ENCODE results near the gene MOB1A. TPM values are rescaled to one million over a fixed set of nuclear protein-coding genes. Genes with fewer than 3 reads are reported as not detected.

MOB1A gene
- total and polyA plus RNA-seq, 10 of the 15 experiments (the other 5 are each of a cell fraction or from before 2014, with no cell fraction given), result 41.2 to 232 (median 172) TPM

DNA sequence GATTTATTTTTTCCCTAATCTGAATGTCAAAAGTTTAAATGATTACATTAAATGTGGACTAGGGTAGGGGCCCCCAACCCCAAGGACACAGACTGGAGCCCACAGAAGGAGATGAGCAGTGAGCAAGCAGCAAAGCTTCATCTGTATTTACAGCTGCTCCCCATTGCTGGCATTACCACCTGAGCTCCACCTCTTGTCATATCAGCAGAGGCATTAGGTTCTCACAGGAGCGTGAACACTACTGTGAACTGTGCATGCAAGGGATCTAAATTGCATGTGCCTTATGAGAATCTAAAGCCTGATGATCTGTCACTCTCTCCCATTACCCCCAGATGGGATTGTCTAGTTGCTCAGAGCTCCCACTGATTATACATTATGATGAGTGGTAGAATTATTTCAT, 3.8 kb downstream of the MOB1A start:
- ATAC-seq (no peak), DNase-seq (ENCODE audit: low read depth, low spot score) (no peak), FAIRE-seq (no peak)
- CTCF ChIA-PET, result interaction anchor here (0.6 to 2.0 kb wide), 5 partner anchors 10 to 160 kb away, joined by 3 to 9 read pairs (median 4); partner anchors contain the start of genes BOLA3 and MTHFD2
- H3K4me3 ChIP-seq, result peak overlapping the region; percentile 29
- H3K9me3 ChIP-seq (replicated peaks; ENCODE audit: control insufficient read depth, insufficient read depth, low read length), result no peaks in the 10 kb centered on the region
- RAD21 ChIA-PET (ENCODE audit: unreplicated experiment), result interaction anchor here (0.6 to 2.0 kb wide), 8 partner anchors 20 to 160 kb away, joined by 3 to 7 read pairs (median 3); partner anchors contain the start of gene MTHFD2
- in situ Hi-C loops (cut with MboI) (no loop called here), intact Hi-C loops (cut with micrococcal nuclease; ENCODE audit: unreplicated experiment) (loop anchor here (1.0 kb wide), 1 partner anchor 29 kb away; no protein-coding TSS in a partner anchor)
- peaks cover 69% of the 10 kb centered on the region for H3K79me2 ChIP-seq (ENCODE audit: control insufficient read depth, insufficient read depth, low read length)
- H3K36me3 ChIP-seq (ENCODE audit: control insufficient read depth in 2 of 2, insufficient read depth in 2 of 2, low read length in 1 of 2), result peaks cover 3 to 11% of the 10 kb centered on the region in 2 experiments; a peak in 3 of 4 replicates
- H3K27me3 ChIP-seq (replicated peaks in 1 of 2; ENCODE audit: control insufficient read depth in 2 of 2, insufficient read depth in 2 of 2, low read length in 1 of 2), result no peaks in the 10 kb centered on the region
- SMC1A ChIA-PET (ENCODE audit: uncharacterized antibody, unreplicated experiment), result interaction anchor here (0.8 to 2.1 kb wide), 7 partner anchors 8 to 30 kb away, joined by 3 to 9 read pairs (median 4); partner anchors contain the start of gene MTHFD2
- H4K20me1 ChIP-seq (ENCODE audit: control insufficient read depth, insufficient read depth), result no peaks in the 10 kb centered on the region; the same call in 1 of the 2 replicates
- peaks cover 10% of the 10 kb centered on the region for H3K4me1 ChIP-seq (ENCODE audit: control insufficient read depth, insufficient read depth, low read length)
- H2AFZ ChIP-seq (ENCODE audit: control insufficient read depth, low read depth, low read length), result no peak overlapping the region
- POLR2A ChIA-PET, result interaction anchor here (0.5 to 1.5 kb wide), 6 partner anchors 11 to 216 kb away, joined by 3 to 9 read pairs (median 4); partner anchors contain the start of gene MTHFD2
- H3K9ac ChIP-seq (ENCODE audit: control insufficient read depth, insufficient read depth, low read length), result no peak overlapping the region
- TF ChIP-seq SMARCA5 (IDR thresholded peaks at IDR 0.05), result no peak
- no peak for TF ChIP-seq JUNB (IDR thresholded peaks at IDR 0.05)
- TF ChIP-seq STAT3 (IDR thresholded peaks at IDR 0.05; ENCODE audit: low read depth, low read length), result no peak
- TF ChIP-seq POLR2AphosphoS5 (IDR thresholded peaks at IDR 0.05; ENCODE audit: low read length), result 0 out of 2 replicates have a peak, but pooled peaks have one; percentile 40
- TF ChIP-seq IKZF1 (conservative IDR thresholded peaks at IDR 0.05), result no peak; the same call in 1 of the 2 replicates
- no TSS peak for BruUV-seq (replicated peaks)
- H3K4me2 ChIP-seq (ENCODE audit: control insufficient read depth, insufficient read depth), result peak overlapping the region; percentile 0; the same call in 1 of the 2 replicates
- no peak overlapping the region for H3K27ac ChIP-seq (ENCODE audit: control insufficient read depth, insufficient read depth)
- WGBS (ENCODE audit: insufficient coverage, insufficient replicate concordance, low lambda C conversion rate, missing lambda C conversion rate), result 6% methylated on average over 1 of the region's 1 CpG

DNA sequence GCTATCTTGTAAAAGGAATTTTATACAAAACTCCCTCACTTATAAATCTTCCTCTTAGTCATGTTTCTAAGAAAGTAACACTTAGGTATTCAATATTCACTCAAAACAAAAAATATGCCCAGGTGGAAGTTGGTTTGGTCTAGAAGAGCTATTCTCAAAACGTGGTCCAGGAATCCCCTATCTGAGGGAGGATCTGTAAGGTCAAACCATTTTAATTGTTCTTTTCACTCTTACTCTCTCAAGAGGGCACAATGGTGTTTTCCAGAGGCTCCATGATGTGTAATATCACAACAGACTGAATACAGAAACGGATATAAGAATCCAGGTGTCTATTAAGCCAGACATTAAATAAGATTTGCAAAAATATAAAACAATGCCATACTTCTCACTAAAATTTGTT, 9.9 kb downstream of the MOB1A start:
- ATAC-seq, result peak; percentile 85
- 7% methylated on average over 2 of the region's 2 CpGs for WGBS (ENCODE audit: insufficient coverage, insufficient replicate concordance, low lambda C conversion rate, missing lambda C conversion rate)
- H3K79me2 ChIP-seq (ENCODE audit: control insufficient read depth, insufficient read depth, low read length), result peaks cover 41% of the 10 kb centered on the region
- no peak for TF ChIP-seq ASH2L (IDR thresholded peaks at IDR 0.05; ENCODE audit: borderline replicate concordance, low read depth)
- peak; percentile 11; the same call in 1 of the 2 replicates for TF ChIP-seq CREM (IDR thresholded peaks at IDR 0.05; ENCODE audit: low read depth)
- TF ChIP-seq LARP7 (IDR thresholded peaks at IDR 0.05), result no peak
- TF ChIP-seq CBFB (IDR thresholded peaks at IDR 0.05; ENCODE audit: low read depth), result no peak
- TF ChIP-seq HCFC1 (IDR thresholded peaks at IDR 0.05; ENCODE audit: low read length), result no peak
- TF ChIP-seq STAT1 (conservative IDR thresholded peaks at IDR 0.05), result no peak
- TF ChIP-seq TBL1XR1 (IDR thresholded peaks at IDR 0.05; ENCODE audit: low read depth, low read length), result no peak
- TF ChIP-seq KLF5 (IDR thresholded peaks at IDR 0.05; ENCODE audit: partially characterized antibody), result no peak
- TF ChIP-seq, protein P1, sequence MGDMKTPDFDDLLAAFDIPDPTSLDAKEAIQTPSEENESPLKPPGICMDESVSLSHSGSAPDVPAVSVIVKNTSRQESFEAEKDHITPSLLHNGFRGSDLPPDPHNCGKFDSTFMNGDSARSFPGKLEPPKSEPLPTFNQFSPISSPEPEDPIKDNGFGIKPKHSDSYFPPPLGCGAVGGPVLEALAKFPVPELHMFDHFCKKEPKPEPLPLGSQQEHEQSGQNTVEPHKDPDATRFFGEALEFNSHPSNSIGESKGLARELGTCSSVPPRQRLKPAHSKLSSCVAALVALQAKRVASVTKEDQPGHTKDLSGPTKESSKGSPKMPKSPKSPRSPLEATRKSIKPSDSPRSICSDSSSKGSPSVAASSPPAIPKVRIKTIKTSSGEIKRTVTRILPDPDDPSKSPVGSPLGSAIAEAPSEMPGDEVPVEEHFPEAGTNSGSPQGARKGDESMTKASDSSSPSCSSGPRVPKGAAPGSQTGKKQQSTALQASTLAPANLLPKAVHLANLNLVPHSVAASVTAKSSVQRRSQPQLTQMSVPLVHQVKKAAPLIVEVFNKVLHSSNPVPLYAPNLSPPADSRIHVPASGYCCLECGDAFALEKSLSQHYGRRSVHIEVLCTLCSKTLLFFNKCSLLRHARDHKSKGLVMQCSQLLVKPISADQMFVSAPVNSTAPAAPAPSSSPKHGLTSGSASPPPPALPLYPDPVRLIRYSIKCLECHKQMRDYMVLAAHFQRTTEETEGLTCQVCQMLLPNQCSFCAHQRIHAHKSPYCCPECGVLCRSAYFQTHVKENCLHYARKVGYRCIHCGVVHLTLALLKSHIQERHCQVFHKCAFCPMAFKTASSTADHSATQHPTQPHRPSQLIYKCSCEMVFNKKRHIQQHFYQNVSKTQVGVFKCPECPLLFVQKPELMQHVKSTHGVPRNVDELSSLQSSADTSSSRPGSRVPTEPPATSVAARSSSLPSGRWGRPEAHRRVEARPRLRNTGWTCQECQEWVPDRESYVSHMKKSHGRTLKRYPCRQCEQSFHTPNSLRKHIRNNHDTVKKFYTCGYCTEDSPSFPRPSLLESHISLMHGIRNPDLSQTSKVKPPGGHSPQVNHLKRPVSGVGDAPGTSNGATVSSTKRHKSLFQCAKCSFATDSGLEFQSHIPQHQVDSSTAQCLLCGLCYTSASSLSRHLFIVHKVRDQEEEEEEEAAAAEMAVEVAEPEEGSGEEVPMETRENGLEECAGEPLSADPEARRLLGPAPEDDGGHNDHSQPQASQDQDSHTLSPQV (IDR thresholded peaks at IDR 0.05), result no peak
- no peak for TF ChIP-seq NR2C1 (IDR thresholded peaks at IDR 0.05)

More for the DNA sequence above, 9.9 kb downstream of the MOB1A start:
- ChIA-PET SMC1A (ENCODE audit: uncharacterized antibody, unreplicated experiment) (interaction anchor here (1.0 to 3.7 kb wide), 11 partner anchors 10 to 81 kb away, joined by 3 to 24 read pairs (median 8); partner anchors contain the start of genes MOB1A and MTHFD2), CTCF (interaction anchor here (0.6 to 5.6 kb wide), 8 partner anchors 9 to 347 kb away, joined by 3 to 31 read pairs (median 4); partner anchors contain the start of gene MOB1A), POLR2A (interaction anchor here (0.9 to 4.3 kb wide), 4 partner anchors 11 to 138 kb away, joined by 3 to 64 read pairs (median 3); partner anchors contain the start of genes BOLA3 and MOB1A), RAD21 (ENCODE audit: unreplicated experiment) (interaction anchor here (0.8 to 3.2 kb wide), 7 partner anchors 10 to 37 kb away, joined by 3 to 15 read pairs (median 4); partner anchors contain the start of gene MOB1A)
- Histone ChIP-seq H3K27me3 (replicated peaks in 1 of 2; ENCODE audit: control insufficient read depth in 2 of 2, insufficient read depth in 2 of 2, low read length in 1 of 2) (no peaks in the 10 kb centered on the region), H3K4me3 (no peak overlapping the region), H4K20me1 (ENCODE audit: control insufficient read depth, insufficient read depth) (no peaks in the 10 kb centered on the region), H3K27ac (ENCODE audit: control insufficient read depth, insufficient read depth) (no peak overlapping the region), H3K4me2 (ENCODE audit: control insufficient read depth, insufficient read depth) (no peak overlapping the region), H3K9me3 (replicated peaks; ENCODE audit: control insufficient read depth, insufficient read depth, low read length) (peaks cover 3% of the 10 kb centered on the region; the same call in 2 of the 3 replicates), H2AFZ (ENCODE audit: control insufficient read depth, low read depth, low read length) (no peak overlapping the region), H3K4me1 (ENCODE audit: control insufficient read depth, insufficient read depth, low read length) (peaks cover 5% of the 10 kb centered on the region), H3K36me3 (ENCODE audit: control insufficient read depth in 2 of 2, insufficient read depth in 2 of 2, low read length in 1 of 2) (peaks cover 8 to 42% of the 10 kb centered on the region in 2 experiments), H3K9ac (ENCODE audit: control insufficient read depth, insufficient read depth, low read length) (no peak overlapping the region)
- FAIRE-seq (no peak), DNase-seq (ENCODE audit: low read depth, low spot score) (no peak)
- BruUV-seq (replicated peaks), result TSS peak; percentile 1
- in situ Hi-C loops (cut with MboI), result no loop called here
- intact Hi-C loops (cut with micrococcal nuclease; ENCODE audit: unreplicated experiment), result loop anchor here (5.0 kb wide), 1 partner anchor 34 kb away; no protein-coding TSS in a partner anchor

All from GM12878 (cell line).